ENCODE results near the gene CIAO2B. TPM values are rescaled to one million over a fixed set of nuclear protein-coding genes. Genes with fewer than 3 reads are reported as not detected.
A peak's percentile ranks its signal among the peaks of the same experiment; 100 is the strongest.

Gene CIAO2B
- polyA plus RNA-seq, 1 donor (not counting 4 experiments of a cell fraction or from before 2014, with no cell fraction given) = 105 TPM

GRCh38 chr16:66933776-66934137 lies 445 bp downstream of the CIAO2B start:
- dilution Hi-C loops (cut with MboI; ENCODE audit: extremely low pct_ligation_motif_present, low sequenced_read_pairs) = no loop called here
- Histone ChIP-seq H3K4me2 (ENCODE audit: control insufficient read depth, extremely low read depth, insufficient read depth, low read depth, low read length) (peak overlapping the region; percentile 94), H4K20me1 (ENCODE audit: control insufficient read depth, extremely low read depth, insufficient read depth, low read length) (peaks cover 8% of the 10 kb centered on the region), H3K27ac (ENCODE audit: control insufficient read depth, insufficient read depth, low read length) (peak overlapping the region; percentile 76), H3K9me3 (ENCODE audit: control insufficient read depth, low read depth, low read length) (no peaks in the 10 kb centered on the region), H3K36me3 (ENCODE audit: control insufficient read depth in 2 of 2, extremely low read depth in 1 of 2, insufficient read depth in 2 of 2, low read length in 2 of 2) (peaks cover 13 to 20% of the 10 kb centered on the region in 2 experiments), H3K79me2 (ENCODE audit: control insufficient read depth, insufficient read depth, low read length) (peaks cover 48% of the 10 kb centered on the region), H3K4me1 (ENCODE audit: control insufficient read depth, extremely low read depth, insufficient read depth, low read length) (peaks cover 18% of the 10 kb centered on the region), H2AFZ (ENCODE audit: control insufficient read depth, low read length) (peak overlapping the region; percentile 60), H3K4me3 (ENCODE audit: control insufficient read depth in 2 of 3, extremely low read depth in 1 of 3, insufficient read depth in 2 of 3, low read depth in 1 of 3, low read length in 3 of 3) (peak overlapping the region; percentile 72 to 86 (median 77)), H3K27me3 (ENCODE audit: control insufficient read depth, extremely low read depth, insufficient read depth, low read length) (no peaks in the 10 kb centered on the region), H3K9me1 (ENCODE audit: control insufficient read depth, extremely low read depth, insufficient read depth, low read length) (peaks cover 5% of the 10 kb centered on the region), H3K9ac (ENCODE audit: control insufficient read depth, extremely low read depth, insufficient read depth, low read length) (peak overlapping the region; percentile 95)
- no peak for DNase-seq (ENCODE audit: low read depth, low spot score)
- TF ChIP-seq CTCF (optimal IDR thresholded peaks at IDR 0.05 in 1 of 3, IDR thresholded peaks at IDR 0.05 in 1 of 3, conservative IDR thresholded peaks at IDR 0.05 in 1 of 3; ENCODE audit: extremely low read depth in 1 of 3, insufficient read depth in 2 of 3, low read length in 3 of 3) = no peak
- TF ChIP-seq EZH2 (IDR thresholded peaks at IDR 0.05; ENCODE audit: low read length) = no peak
- FAIRE-seq = peak; percentile 56

- dilution Hi-C loops (cut with MboI; ENCODE audit: extremely low pct_ligation_motif_present, low sequenced_read_pairs) = no loop called here
- H3K9ac ChIP-seq (ENCODE audit: control insufficient read depth, extremely low read depth, insufficient read depth, low read length) = no peak overlapping the region
- DNase-seq (ENCODE audit: low read depth, low spot score) (no peak), FAIRE-seq (no peak)
- H3K4me2 ChIP-seq (ENCODE audit: control insufficient read depth, extremely low read depth, insufficient read depth, low read depth, low read length) = no peak overlapping the region
- H3K9me1 ChIP-seq (ENCODE audit: control insufficient read depth, extremely low read depth, insufficient read depth, low read length) = peaks cover 2% of the 10 kb centered on the region
- peaks cover 31% of the 10 kb centered on the region for H3K79me2 ChIP-seq (ENCODE audit: control insufficient read depth, insufficient read depth, low read length)
- no peaks in the 10 kb centered on the region for H3K27me3 ChIP-seq (ENCODE audit: control insufficient read depth, extremely low read depth, insufficient read depth, low read length)
- H4K20me1 ChIP-seq (ENCODE audit: control insufficient read depth, extremely low read depth, insufficient read depth, low read length) = peaks cover under 1% of the 10 kb centered on the region
- no peak overlapping the region for H3K4me3 ChIP-seq (ENCODE audit: control insufficient read depth in 2 of 3, extremely low read depth in 1 of 3, insufficient read depth in 2 of 3, low read depth in 1 of 3, low read length in 3 of 3)
- no peak overlapping the region for H3K27ac ChIP-seq (ENCODE audit: control insufficient read depth, insufficient read depth, low read length)
- TF ChIP-seq CTCF (optimal IDR thresholded peaks at IDR 0.05 in 1 of 3, IDR thresholded peaks at IDR 0.05 in 1 of 3, conservative IDR thresholded peaks at IDR 0.05 in 1 of 3; ENCODE audit: extremely low read depth in 1 of 3, insufficient read depth in 2 of 3, low read length in 3 of 3) = no peak
- TF ChIP-seq EZH2 (IDR thresholded peaks at IDR 0.05; ENCODE audit: low read length) = no peak
- H3K9me3 ChIP-seq (ENCODE audit: control insufficient read depth, low read depth, low read length) = no peaks in the 10 kb centered on the region
- H2AFZ ChIP-seq (ENCODE audit: control insufficient read depth, low read length) = no peak overlapping the region
- peaks cover 6 to 8% of the 10 kb centered on the region in 2 experiments for H3K36me3 ChIP-seq (ENCODE audit: control insufficient read depth in 2 of 2, extremely low read depth in 1 of 2, insufficient read depth in 2 of 2, low read length in 2 of 2)
- H3K4me1 ChIP-seq (ENCODE audit: control insufficient read depth, extremely low read depth, insufficient read depth, low read length) = peaks cover 34% of the 10 kb centered on the region
Measured at GRCh38 chr16:66932076-66932475, 2.1 kb downstream of the CIAO2B start.

Data from keratinocyte (primary cell).